ENCODE results near the gene AURKAIP1. TPM values are rescaled to one million over a fixed set of nuclear protein-coding genes. Genes with fewer than 3 reads are reported as not detected.

AURKAIP1 gene
- total and polyA plus RNA-seq, 2 of the 4 experiments (the other 2 are of a cell fraction), result 45.7 to 107 TPM

DNA sequence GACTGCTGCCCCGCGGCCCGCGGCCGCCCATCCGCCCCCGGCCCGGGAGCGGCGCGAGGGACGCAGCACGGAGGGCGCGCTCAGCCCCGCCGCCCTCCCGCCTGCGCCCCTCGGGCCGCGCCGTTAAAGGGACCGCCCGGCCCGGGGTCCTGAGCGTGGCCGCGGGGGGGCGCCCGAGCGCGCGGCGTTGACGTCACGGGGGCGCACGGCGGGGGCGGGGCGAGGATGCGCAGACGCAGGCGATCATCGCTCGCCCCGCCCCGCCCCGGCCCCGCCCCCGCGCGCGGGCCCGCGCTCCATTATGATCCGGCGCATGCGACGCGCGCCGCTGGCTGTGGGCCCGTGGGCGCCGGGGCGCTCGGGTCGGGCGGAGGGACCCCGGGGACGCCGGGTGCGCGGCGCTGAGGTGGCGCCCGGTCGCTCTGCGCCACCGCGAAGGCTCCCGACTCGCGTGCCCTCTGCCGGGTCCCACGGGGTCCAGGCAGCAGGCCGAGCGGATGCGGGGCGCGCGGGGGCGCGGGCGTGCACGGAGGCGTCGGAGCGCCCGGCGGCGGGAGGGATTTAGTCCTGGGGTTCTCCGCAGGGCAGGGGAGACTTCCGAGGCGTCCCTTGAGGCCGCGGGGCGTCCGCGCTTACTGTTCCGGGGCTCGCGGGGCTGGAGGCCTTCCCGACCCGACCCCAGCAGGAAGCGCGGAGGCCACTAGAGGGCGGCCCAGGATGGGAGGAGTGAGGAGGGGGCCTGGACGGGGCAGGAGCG is 25.6 kb downstream of the AURKAIP1 start, which contains the start of gene DVL1:
TSS of gene DVL1 (minus strand) at position 163 of the 757 bp plus-strand sequence. CDS start 353 bp downstream, outside the sequence.
- H3K14ac ChIP-seq (replicated peaks; ENCODE audit: low read depth, low read length), result peak within 1 kb of the TSS; percentile 79
- H3K9ac ChIP-seq (ENCODE audit: low read depth, low read length), result peak within 1 kb of the TSS; percentile 85
- BruUV-seq (replicated peaks), result no TSS peak
- dilution Hi-C loops (cut with HindIII; ENCODE audit: low sequenced_read_pairs, unreplicated experiment) (no loop called here), in situ Hi-C loops (cut with MboI; ENCODE audit: low sequenced_read_pairs) (no loop called here), intact Hi-C loops (cut with micrococcal nuclease) (loop anchor here (1.0 to 2.0 kb wide), 2 partner anchors 26 to 49 kb away; partner anchors contain the start of genes AURKAIP1 and CCNL2)
- peak within 1 kb of the TSS; percentile 37; the same call in 1 of the 2 replicates for H3K18ac ChIP-seq (ENCODE audit: low read depth, low read length)
- 0 out of 2 replicates have a peak, but pooled peaks cover 3% of the 10 kb centered on the region for H3K9me1 ChIP-seq (ENCODE audit: insufficient read depth, low read length)
- peaks cover 30% of the 10 kb centered on the region for H3K36me3 ChIP-seq (ENCODE audit: control insufficient read depth, insufficient read depth, low read length)
- H4K20me1 ChIP-seq (ENCODE audit: insufficient read depth, low read length), result peaks cover 68% of the 10 kb centered on the region
- peaks cover 8 to 61% of the 10 kb centered on the region in 2 experiments; a peak in 3 of 4 replicates for H3K79me1 ChIP-seq (ENCODE audit: low read depth in 1 of 2, low read length in 2 of 2)
- peaks cover 49% of the 10 kb centered on the region for H3K4me1 ChIP-seq (ENCODE audit: control insufficient read depth, insufficient read depth, low read length)
- ChIA-PET CTCF (no interaction called here), POLR2A (ENCODE audit: unreplicated experiment) (no interaction called here)
- peak; percentile 60; the same call in 1 of the 2 replicates for TF ChIP-seq MAZ (IDR thresholded peaks at IDR 0.05; ENCODE audit: borderline replicate concordance, low read depth, low read length)
- no peak for TF ChIP-seq MXI1 (IDR thresholded peaks at IDR 0.05; ENCODE audit: borderline replicate concordance, low read depth, low read length)
- no peak for TF ChIP-seq CEBPB (IDR thresholded peaks at IDR 0.05; ENCODE audit: low read depth, low read length)
- TF ChIP-seq RAD21 (IDR thresholded peaks at IDR 0.05; ENCODE audit: low read length), result peak; percentile 51
- TF ChIP-seq, protein P1, sequence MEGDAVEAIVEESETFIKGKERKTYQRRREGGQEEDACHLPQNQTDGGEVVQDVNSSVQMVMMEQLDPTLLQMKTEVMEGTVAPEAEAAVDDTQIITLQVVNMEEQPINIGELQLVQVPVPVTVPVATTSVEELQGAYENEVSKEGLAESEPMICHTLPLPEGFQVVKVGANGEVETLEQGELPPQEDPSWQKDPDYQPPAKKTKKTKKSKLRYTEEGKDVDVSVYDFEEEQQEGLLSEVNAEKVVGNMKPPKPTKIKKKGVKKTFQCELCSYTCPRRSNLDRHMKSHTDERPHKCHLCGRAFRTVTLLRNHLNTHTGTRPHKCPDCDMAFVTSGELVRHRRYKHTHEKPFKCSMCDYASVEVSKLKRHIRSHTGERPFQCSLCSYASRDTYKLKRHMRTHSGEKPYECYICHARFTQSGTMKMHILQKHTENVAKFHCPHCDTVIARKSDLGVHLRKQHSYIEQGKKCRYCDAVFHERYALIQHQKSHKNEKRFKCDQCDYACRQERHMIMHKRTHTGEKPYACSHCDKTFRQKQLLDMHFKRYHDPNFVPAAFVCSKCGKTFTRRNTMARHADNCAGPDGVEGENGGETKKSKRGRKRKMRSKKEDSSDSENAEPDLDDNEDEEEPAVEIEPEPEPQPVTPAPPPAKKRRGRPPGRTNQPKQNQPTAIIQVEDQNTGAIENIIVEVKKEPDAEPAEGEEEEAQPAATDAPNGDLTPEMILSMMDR (conservative IDR thresholded peaks at IDR 0.05; ENCODE audit: low read depth, low read length), result peak; percentile 51
- TF ChIP-seq, protein P2, sequence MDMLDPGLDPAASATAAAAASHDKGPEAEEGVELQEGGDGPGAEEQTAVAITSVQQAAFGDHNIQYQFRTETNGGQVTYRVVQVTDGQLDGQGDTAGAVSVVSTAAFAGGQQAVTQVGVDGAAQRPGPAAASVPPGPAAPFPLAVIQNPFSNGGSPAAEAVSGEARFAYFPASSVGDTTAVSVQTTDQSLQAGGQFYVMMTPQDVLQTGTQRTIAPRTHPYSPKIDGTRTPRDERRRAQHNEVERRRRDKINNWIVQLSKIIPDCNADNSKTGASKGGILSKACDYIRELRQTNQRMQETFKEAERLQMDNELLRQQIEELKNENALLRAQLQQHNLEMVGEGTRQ (IDR thresholded peaks at IDR 0.05; ENCODE audit: low read depth, low read length), result no peak
- no peak for TF ChIP-seq CHD1 (IDR thresholded peaks at IDR 0.05; ENCODE audit: low read depth, low read length)
- peak; percentile 34 for TF ChIP-seq SMC3 (IDR thresholded peaks at IDR 0.05; ENCODE audit: low read depth, low read length)
- no peak for TF ChIP-seq RCOR1 (IDR thresholded peaks at IDR 0.05; ENCODE audit: insufficient replicate concordance, low read length)
- no peak for TF ChIP-seq NFE2L2 (IDR thresholded peaks at IDR 0.05; ENCODE audit: low read depth, low read length)
- no peak; the same call in 1 of the 2 replicates for TF ChIP-seq BHLHE40 (IDR thresholded peaks at IDR 0.05; ENCODE audit: low read depth, low read length)
- TF ChIP-seq POLR2A (IDR thresholded peaks at IDR 0.05; ENCODE audit: low read depth, low read length), result no peak
- no peak for TF ChIP-seq RFX5 (IDR thresholded peaks at IDR 0.05; ENCODE audit: low read depth, low read length)
- TF ChIP-seq FOS (IDR thresholded peaks at IDR 0.05; ENCODE audit: low read depth, low read length), result no peak
- peak within 1 kb of the TSS; percentile 78 for H2AK5ac ChIP-seq (ENCODE audit: low read depth, low read length)
- H4K5ac ChIP-seq (ENCODE audit: low read depth, low read length), result peak within 1 kb of the TSS; percentile 73
- peak within 1 kb of the TSS; percentile 79 for H3K27ac ChIP-seq (ENCODE audit: insufficient read depth, low read length)
- peak within 1 kb of the TSS; percentile 100 for H3K4me3 ChIP-seq (ENCODE audit: insufficient read depth, low read depth, low read length)
- DNase-seq (peak; percentile 58), ATAC-seq (ENCODE audit: low read depth) (peak; percentile 67)
- 0% methylated on average over 61 of the region's 122 CpGs; no CpG with 5 or more reads in 1 of the 2 experiments for WGBS, 2 experiments (ENCODE audit: extremely low coverage in 2 of 2, insufficient read length in 1 of 2)
- no peak within 1 kb of the TSS for H2BK20ac ChIP-seq (ENCODE audit: low read depth, low read length)
- peak within 1 kb of the TSS; percentile 58; the same call in 1 of the 2 replicates for H3K23ac ChIP-seq (ENCODE audit: low read depth, low read length)
- H4K8ac ChIP-seq (ENCODE audit: low read depth in 2 of 2, low read length in 2 of 2), result peak within 1 kb of the TSS; percentile 24 to 58; a peak in 2 of 4 replicates
- peak within 1 kb of the TSS; percentile 55; the same call in 1 of the 2 replicates for H4K91ac ChIP-seq (ENCODE audit: insufficient read depth, low read depth, low read length)
- H3K9me3 ChIP-seq (ENCODE audit: control insufficient read depth, insufficient read depth, low read length), result no peaks in the 10 kb centered on the region
- H2AK9ac ChIP-seq (replicated peaks; ENCODE audit: low read depth, low read length, poor library complexity), result peak within 1 kb of the TSS; percentile 94
- peak within 1 kb of the TSS; percentile 91 for H2AFZ ChIP-seq (replicated peaks; ENCODE audit: low read length, poor library complexity)
- H3K56ac ChIP-seq (ENCODE audit: extremely low read depth, insufficient read depth, low read length), result peak within 1 kb of the TSS; percentile 38; the same call in 1 of the 2 replicates
- no peak within 1 kb of the TSS for H2BK120ac ChIP-seq (ENCODE audit: low read depth, low read length)
- H3K4me2 ChIP-seq (ENCODE audit: low read depth, low read length), result peak within 1 kb of the TSS; percentile 95
- H3K27me3 ChIP-seq (ENCODE audit: control insufficient read depth, insufficient read depth, low read length), result no peaks in the 10 kb centered on the region
- H3K4ac ChIP-seq (ENCODE audit: low read depth, low read length), result peak within 1 kb of the TSS; percentile 55
- peak within 1 kb of the TSS; percentile 73 for H2BK5ac ChIP-seq (ENCODE audit: low read depth, low read length, poor library complexity, severe bottlenecking)
- no peak within 1 kb of the TSS for H2BK15ac ChIP-seq (ENCODE audit: low read depth, low read length)
